Retina (tissue), 1 donor: ENCODE data around the gene PKP1.

Source experiments
- DNase-seq: peaks from one replicate; pipeline ENCODE4 v3.0.0-alpha.2; 2016

The PKP1 gene

GRCh38 chr1:201283836-201284553 is 689 bp downstream of the PKP1 start:
- no peak for DNase-seq

GRCh38 chr1:201284636-201285035 is 1.3 kb downstream of the PKP1 start:
- no peak for DNase-seq

- no peak for DNase-seq
These were observed 2.5 kb downstream of the PKP1 start for GRCh38 chr1:201285846-201286245.

GRCh38 chr1:201286445-201286844 is 3.1 kb downstream of the PKP1 start:
- DNase-seq, result no peak

GRCh38 chr1:201288007-201288406 is 4.7 kb downstream of the PKP1 start:
- DNase-seq, result no peak

GRCh38 chr1:201288765-201289164 is 5.5 kb downstream of the PKP1 start:
- DNase-seq, result no peak

- DNase-seq, result no peak
These were observed 7.2 kb downstream of the PKP1 start for GRCh38 chr1:201290551-201290950.

GRCh38 chr1:201291916-201292315 is 8.6 kb downstream of the PKP1 start:
- no peak for DNase-seq

- DNase-seq, result no peak
These were observed 11.6 kb downstream of the PKP1 start for GRCh38 chr1:201294876-201295275.

GRCh38 chr1:201295346-201295745 is 12.0 kb downstream of the PKP1 start:
- DNase-seq, result no peak

- no peak for DNase-seq
These were observed 12.6 kb downstream of the PKP1 start for GRCh38 chr1:201295861-201296260.

GRCh38 chr1:201296352-201296751 is 13.0 kb downstream of the PKP1 start:
- DNase-seq, result no peak

GRCh38 chr1:201298396-201299381 is 15.4 kb downstream of the PKP1 start:
- no peak for DNase-seq

- no peak for DNase-seq
These were observed 16.7 kb downstream of the PKP1 start for GRCh38 chr1:201299968-201300367.

- no peak for DNase-seq
These were observed 17.3 kb downstream of the PKP1 start for GRCh38 chr1:201300641-201301040.

- DNase-seq, result no peak
These were observed 19.2 kb downstream of the PKP1 start for GRCh38 chr1:201302163-201303152.

- no peak for DNase-seq
These were observed 20.8 kb downstream of the PKP1 start for GRCh38 chr1:201304126-201304525.

GRCh38 chr1:201305815-201306214 is 22.5 kb downstream of the PKP1 start:
- DNase-seq, result no peak

- no peak for DNase-seq
These were observed 23.9 kb downstream of the PKP1 start for GRCh38 chr1:201307231-201307630.

- DNase-seq, result no peak
These were observed 24.6 kb downstream of the PKP1 start for GRCh38 chr1:201307760-201308499.

GRCh38 chr1:201309416-201309815 is 26.1 kb downstream of the PKP1 start:
- DNase-seq, result peak; percentile 79
